Smooth muscle cell of the brain vasculature (primary cell): Measurements from ENCODE around the gene TLL1.

Source experiments
- DNase-seq: peaks from one replicate; pipeline ENCODE4 v3.0.0-alpha.2; 2012; ENCODE audit warnings: low read depth, low spot score

TLL1 gene

GRCh38 chr4:166146806-166147540 lies 273.9 kb downstream of the TLL1 start:
- DNase-seq, result no peak
